Spleen (tissue), 11 donors: Measurements from ENCODE around the gene MARCHF9. TPM values are rescaled to one million over a fixed set of nuclear protein-coding genes. Genes with fewer than 3 reads are reported as not detected.

Experiments used
- DNase-seq: peaks from one replicate; pipeline ENCODE4 v3.0.0-alpha.2; 2020
- H3K27ac ChIP-seq, 8 donors: fragments of 200-600 bp; sonication (generic) in 7 of 8; 1 replicate in 4 of 8; 2 replicates in 4 of 8; pipeline versions ENCODE4 v1.5.0 to v1.8.0; 2016 to 2021; ENCODE audit warnings: inconsistent platforms in 4 of 8, mild to moderate bottlenecking in 4 of 8, moderate library complexity in 1 of 8
- H3K27me3 ChIP-seq, 7 donors: fragments of 200-600 bp; sonication (generic) in 6 of 7; replicated peaks in 1 of 7; 1 replicate in 4 of 7; 2 replicates in 3 of 7; pipeline versions ENCODE4 v1.5.0 to v1.8.0; 2016 to 2021; ENCODE audit warnings: inconsistent platforms in 3 of 7, mild to moderate bottlenecking in 1 of 7
- H3K36me3 ChIP-seq, 6 donors: fragments of 200-600 bp; sonication (generic) in 5 of 6; 1 replicate in 4 of 6; 2 replicates in 2 of 6; pipeline versions ENCODE4 v1.5.0 to v1.8.0; 2016 to 2021; ENCODE audit warnings: inconsistent platforms in 2 of 6
- H3K4me1 ChIP-seq, 6 donors: fragments of 200-600 bp; sonication (generic) in 5 of 6; 1 replicate in 3 of 6; 2 replicates in 3 of 6; pipeline versions ENCODE4 v1.5.0 to v1.8.0; 2016 to 2021; ENCODE audit warnings: inconsistent platforms in 3 of 6
- H3K4me3 ChIP-seq, 8 donors: fragments of 200-600 bp; sonication (generic) in 7 of 8; 1 replicate in 4 of 8; 2 replicates in 4 of 8; pipeline versions ENCODE4 v1.5.0 to v1.8.0; 2016 to 2021; ENCODE audit warnings: inconsistent platforms in 4 of 8, mild to moderate bottlenecking in 4 of 8, moderate library complexity in 2 of 8
- H3K9me3 ChIP-seq, 8 donors: fragments of 200-600 bp; sonication (generic) in 7 of 8; 1 replicate in 4 of 8; 2 replicates in 4 of 8; pipeline versions ENCODE4 v1.5.0 to v1.8.0; 2016 to 2021; ENCODE audit warnings: inconsistent platforms in 4 of 8
- POLR2A ChIP-seq, 3 donors: fragments of 450-650 bp; IDR thresholded peaks; one replicate each; pipeline ENCODE4 v1.5.1; 2017; ENCODE audit warnings: antibody characterized with exemption in 3 of 3, mild to moderate bottlenecking in 1 of 3
- POLR2AphosphoS5 ChIP-seq, 3 donors: sonication (generic); formaldehyde crosslinking; IDR thresholded peaks; one replicate each; pipeline ENCODE4 v1.5.1; 2017; ENCODE audit warnings: antibody characterized with exemption in 3 of 3
- WGBS, 5 donors: extraction: QIAGEN DNeasy Blood & Tissue Kit in 3 of 5; methylation state at CpG; one replicate each; pipeline versions ENCODE4 v1.1.5 to v1.1.7; 2013 to 2018; 5-methylcytosine and 5-hydroxymethylcytosine counted together
- intact Hi-C: fragments of 100-400 bp; cut with DNase I; formaldehyde crosslinking; loops from one replicate; pipeline ENCODE4 v1.15.0; 2023; ENCODE audit warnings: low total_unique reads
- polyA plus RNA-seq, 3 donors: library from polyadenylated mRNA; stranded (reverse); fragments of 200-250 nt; gene quantifications; one replicate each; pipeline ENCODE4 v1.2.1, GENCODE V29; 2013
- total RNA-seq, 7 donors: library from RNA; depleted of rRNA in 3 of 7; stranded (reverse); fragments of >200 nt in 3 of 7; fragmentation: NEBNext Ultra II Directional in 4 of 7; extraction: Animal tissue kit (Norgen Biotek cat#: 25700) in 4 of 7; gene quantifications; one replicate each; pipeline versions ENCODE4 v1.1.0 to v1.2.1, GENCODE V29; 2016 to 2021
- TF ChIP-seq, protein P1 (sequence below), 11 experiments: fragments of 200-600 bp in 7 of 11; fragments of 450-650 bp in 4 of 11; sonication (generic) in 4 of 11; IDR thresholded peaks in 8 of 11; conservative IDR thresholded peaks in 3 of 11; 1 replicate in 7 of 11; 2 replicates in 4 of 11; pipeline versions ENCODE4 v1.4.0 to v1.8.0; 2016 to 2021; ENCODE audit warnings: antibody characterized with exemption in 11 of 11, inconsistent platforms in 4 of 11, mild to moderate bottlenecking in 1 of 11
- donor health status: healthy with polysubstance abuse.
- donor health status: DM: no; HTN: no; CAD: no; lungs with moderate emphysema.
- donor health status: DM: no; HTN: no; CAD: no.
- donor health status: Bipolar disorder and iron deficiency.
- donor health status: healthy.
- donor health status: DM: no; HTN: no; CAD: no.
- donor health status: DM: yes; HTN: yes; CAD: no.

MARCHF9 gene
- total and polyA plus RNA-seq, 10 donors, result 17.2 to 49.0 (median 27.1) TPM

DNA sequence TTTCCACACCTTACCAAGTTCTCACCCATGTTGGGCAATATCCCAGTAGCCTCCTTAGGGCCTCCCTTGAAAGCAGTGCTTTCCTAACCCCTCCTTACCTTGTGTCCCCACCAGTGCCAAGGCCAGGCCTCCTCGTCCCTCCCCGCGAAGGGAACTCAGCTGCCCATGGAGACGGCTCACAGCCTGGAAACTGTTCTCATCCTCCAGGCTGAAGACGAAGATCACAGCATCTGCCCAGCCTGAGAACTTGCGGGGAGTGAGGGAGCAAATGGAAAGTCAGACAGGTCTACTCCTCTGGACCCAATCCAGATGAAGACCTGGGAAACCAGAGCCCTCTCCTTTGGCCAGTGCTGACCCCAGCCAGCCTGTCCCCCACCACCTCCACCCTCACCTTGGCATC, 21.0 kb upstream of the MARCHF9 start:
- no peak for DNase-seq
- WGBS, 5 donors, result 78 to 92% (median 88%) methylated on average over 6 of the region's 6 CpGs
- Histone ChIP-seq H3K27me3 (peaks cover 0 to 55% (median 22%) of the 10 kb centered on the region in 7 donors), H3K36me3 (peaks cover 0 to 100% (median 62%) of the 10 kb centered on the region in 6 donors), H3K4me3 (no peak overlapping the region), H3K27ac (no peak overlapping the region), H3K9me3 (no peaks in the 10 kb centered on the region), H3K4me1 (peaks cover 3 to 39% (median 26%) of the 10 kb centered on the region in 6 donors)
- intact Hi-C loops, result no loop called here
- no peak for TF ChIP-seq POLR2AphosphoS5 (IDR thresholded peaks at IDR 0.05)
- TF ChIP-seq, protein P1, sequence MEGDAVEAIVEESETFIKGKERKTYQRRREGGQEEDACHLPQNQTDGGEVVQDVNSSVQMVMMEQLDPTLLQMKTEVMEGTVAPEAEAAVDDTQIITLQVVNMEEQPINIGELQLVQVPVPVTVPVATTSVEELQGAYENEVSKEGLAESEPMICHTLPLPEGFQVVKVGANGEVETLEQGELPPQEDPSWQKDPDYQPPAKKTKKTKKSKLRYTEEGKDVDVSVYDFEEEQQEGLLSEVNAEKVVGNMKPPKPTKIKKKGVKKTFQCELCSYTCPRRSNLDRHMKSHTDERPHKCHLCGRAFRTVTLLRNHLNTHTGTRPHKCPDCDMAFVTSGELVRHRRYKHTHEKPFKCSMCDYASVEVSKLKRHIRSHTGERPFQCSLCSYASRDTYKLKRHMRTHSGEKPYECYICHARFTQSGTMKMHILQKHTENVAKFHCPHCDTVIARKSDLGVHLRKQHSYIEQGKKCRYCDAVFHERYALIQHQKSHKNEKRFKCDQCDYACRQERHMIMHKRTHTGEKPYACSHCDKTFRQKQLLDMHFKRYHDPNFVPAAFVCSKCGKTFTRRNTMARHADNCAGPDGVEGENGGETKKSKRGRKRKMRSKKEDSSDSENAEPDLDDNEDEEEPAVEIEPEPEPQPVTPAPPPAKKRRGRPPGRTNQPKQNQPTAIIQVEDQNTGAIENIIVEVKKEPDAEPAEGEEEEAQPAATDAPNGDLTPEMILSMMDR (IDR thresholded peaks at IDR 0.05 in 8 of 11, conservative IDR thresholded peaks at IDR 0.05 in 3 of 11), result no peak
- no peak for TF ChIP-seq POLR2A (IDR thresholded peaks at IDR 0.05)

DNA sequence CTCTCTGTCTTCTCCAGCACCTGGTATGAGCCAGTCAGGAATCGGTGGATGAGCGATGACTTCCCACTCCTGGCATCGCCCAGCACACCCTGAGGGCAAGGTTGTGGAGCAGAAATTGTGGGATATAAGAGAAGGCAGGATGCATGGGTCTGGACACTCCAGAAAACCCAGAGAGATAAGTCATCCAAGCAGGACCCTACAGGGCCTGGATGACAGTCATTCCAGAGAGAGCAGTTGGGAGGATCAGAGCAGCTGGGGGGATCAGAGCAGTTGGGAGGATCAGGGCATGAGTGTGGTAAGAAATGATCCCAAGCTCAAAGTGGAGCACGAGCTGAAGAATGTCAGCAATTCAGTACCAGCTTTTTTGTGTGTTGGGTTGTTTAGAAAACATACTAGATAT, 20.3 kb upstream of the MARCHF9 start:
- intact Hi-C loops, result no loop called here
- H3K36me3 ChIP-seq, result peaks cover 0 to 100% (median 60%) of the 10 kb centered on the region in 6 donors
- H3K27ac ChIP-seq, result no peak overlapping the region
- peaks cover 3 to 46% (median 33%) of the 10 kb centered on the region in 6 donors for H3K4me1 ChIP-seq
- TF ChIP-seq, protein P1 (IDR thresholded peaks at IDR 0.05 in 8 of 11, conservative IDR thresholded peaks at IDR 0.05 in 3 of 11), result no peak
- no peak for TF ChIP-seq POLR2AphosphoS5 (IDR thresholded peaks at IDR 0.05)
- no peak overlapping the region for H3K4me3 ChIP-seq
- 81 to 91% (median 90%) methylated on average over 4 of the region's 4 CpGs for WGBS, 5 donors
- no peak for DNase-seq
- H3K27me3 ChIP-seq, result peaks cover 0 to 59% (median 22%) of the 10 kb centered on the region in 7 donors
- H3K9me3 ChIP-seq, result no peaks in the 10 kb centered on the region

GRCh38 chr12:57735198-57735855, 19.6 kb upstream of the MARCHF9 start:
- Histone ChIP-seq H3K27me3 (peaks cover 0 to 65% (median 22%) of the 10 kb centered on the region in 7 donors), H3K36me3 (peaks cover 0 to 99% (median 54%) of the 10 kb centered on the region in 6 donors), H3K4me3 (peak overlapping the region in 1 of 8 donors; percentile 32), H3K27ac (no peak overlapping the region), H3K9me3 (no peaks in the 10 kb centered on the region), H3K4me1 (peaks cover 5 to 53% (median 40%) of the 10 kb centered on the region in 6 donors)
- 60 to 78% (median 70%) methylated on average over 8 of the region's 8 CpGs for WGBS, 5 donors
- DNase-seq, result no peak
- TF ChIP-seq, protein P1 (IDR thresholded peaks at IDR 0.05 in 8 of 11, conservative IDR thresholded peaks at IDR 0.05 in 3 of 11), result no peak
- TF ChIP-seq POLR2A (IDR thresholded peaks at IDR 0.05) (no peak), POLR2AphosphoS5 (IDR thresholded peaks at IDR 0.05) (no peak)
- intact Hi-C loops, result no loop called here

DNA sequence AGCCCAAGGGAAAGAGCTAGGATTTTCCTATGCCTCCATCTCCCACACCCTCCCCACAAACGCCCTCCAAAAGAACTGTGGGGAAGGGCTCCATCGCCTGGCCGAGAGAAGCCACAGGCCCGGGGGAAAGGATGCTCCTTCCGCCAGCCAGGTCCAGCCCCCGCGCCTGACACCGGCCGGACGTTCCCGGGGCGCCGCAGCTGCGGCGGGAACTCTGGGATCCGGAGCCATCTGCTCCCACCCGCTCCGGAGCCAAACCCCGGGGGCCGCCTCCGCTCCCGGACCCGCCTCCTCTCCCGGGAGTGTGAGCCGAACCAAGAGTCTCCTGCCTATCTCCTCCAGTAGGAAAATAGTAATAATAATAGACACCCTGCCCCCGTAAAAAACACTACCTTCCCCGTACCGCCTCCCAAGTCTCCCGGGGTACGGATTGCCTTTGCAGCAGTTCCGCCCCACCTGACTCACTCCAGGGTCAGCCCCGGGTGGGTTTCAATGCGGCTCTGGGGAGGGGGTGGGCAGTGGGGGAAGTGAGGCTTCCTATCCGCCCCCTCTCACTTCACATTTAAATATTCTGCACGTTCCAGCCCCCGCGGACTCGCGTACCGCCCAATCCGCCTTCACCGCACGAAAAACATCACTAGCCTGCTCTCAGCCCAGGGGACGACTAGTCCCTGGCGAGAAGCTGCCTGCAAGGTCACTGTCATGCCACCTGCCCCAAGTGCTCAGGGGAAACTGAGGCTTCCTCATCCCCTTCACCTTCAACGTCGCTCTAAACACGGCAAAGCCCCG, 18.8 kb upstream of the MARCHF9 start:
- peaks cover 13 to 62% (median 49%) of the 10 kb centered on the region in 6 donors for H3K4me1 ChIP-seq
- WGBS, 5 donors, result 50 to 72% (median 67%) methylated on average over 45 to 49 of the region's 49 CpGs
- peaks cover 0 to 65% (median 22%) of the 10 kb centered on the region in 7 donors for H3K27me3 ChIP-seq
- no peaks in the 10 kb centered on the region for H3K9me3 ChIP-seq
- intact Hi-C loops, result no loop called here
- H3K27ac ChIP-seq, result no peak overlapping the region
- TF ChIP-seq POLR2AphosphoS5 (IDR thresholded peaks at IDR 0.05) (peak in 1 of 3 donors; percentile 41), POLR2A (IDR thresholded peaks at IDR 0.05) (no peak)
- H3K4me3 ChIP-seq, result peak overlapping the region in 1 of 8 donors; percentile 32
- peaks cover 0 to 91% (median 46%) of the 10 kb centered on the region in 6 donors for H3K36me3 ChIP-seq
- peak; percentile 58 for DNase-seq
